ENCODE data around the gene CAAP1. TPM values are rescaled to one million over a fixed set of nuclear protein-coding genes. Genes with fewer than 3 reads are reported as not detected.

CAAP1 gene
- total and polyA plus RNA-seq, 2 of the 13 experiments (the other 11 are each of a cell fraction or from before 2014, with no cell fraction given) = 10.9 to 40.2 TPM

GRCh38 chr9:26888271-26888670, 4.3 kb downstream of the CAAP1 start:
- H3K4me3 ChIP-seq (replicated peaks in 1 of 3; ENCODE audit: insufficient read depth in 1 of 3, low read depth in 2 of 3, low read length in 3 of 3) = no peak overlapping the region
- peaks cover 24% of the 10 kb centered on the region for H3K4me1 ChIP-seq (ENCODE audit: insufficient read depth, low read length)
- in situ Hi-C loops (cut with HindIII; ENCODE audit: extremely low pct_ligation_motif_present, low pct_unique_long_range_greater_than_20kb) (no loop called here), intact Hi-C loops (cut with micrococcal nuclease; ENCODE audit: unreplicated experiment) (no loop called here)
- no peaks in the 10 kb centered on the region; the same call in 1 of the 2 replicates for H3K9me3 ChIP-seq (ENCODE audit: low read length)
- DNase-seq (ENCODE audit: low spot score) (no peak), FAIRE-seq (no peak), ATAC-seq (no peak)
- no peak overlapping the region for H3K9ac ChIP-seq (ENCODE audit: insufficient read depth, low read depth, low read length)
- H3K27me3 ChIP-seq (ENCODE audit: control insufficient read depth in 1 of 2, insufficient read depth in 2 of 2, low read length in 2 of 2) = no peaks in the 10 kb centered on the region; a peak in 1 of 5 replicates
- ChIA-PET CTCF (ENCODE audit: low intra/inter-chr PET ratio, low total read pairs) (no interaction called here), POLR2A (interaction anchor here (0.6 kb wide), 1 partner anchor 9 kb away, joined by 3 read pairs; no protein-coding TSS in a partner anchor)
- H2AFZ ChIP-seq (ENCODE audit: low read length) = no peak overlapping the region
- 0 out of 2 replicates have a peak overlapping the region, but pooled peaks have one; percentile 24 for H3K4me2 ChIP-seq (ENCODE audit: low read depth, low read length)
- WGBS (ENCODE audit: low lambda C conversion rate) = 83% methylated on average over 1 of the region's 1 CpG
- BruUV-seq (replicated peaks) = no TSS peak
- no peak overlapping the region for H3K27ac ChIP-seq (ENCODE audit: extremely low read length, insufficient read depth, low read length)
- H4K20me1 ChIP-seq (ENCODE audit: insufficient read depth, low read length) = peaks cover 5% of the 10 kb centered on the region; the same call in 1 of the 2 replicates
- H3K79me2 ChIP-seq (ENCODE audit: insufficient read depth, low read length) = peaks cover 51% of the 10 kb centered on the region
- H3K36me3 ChIP-seq (replicated peaks in 1 of 2; ENCODE audit: control insufficient read depth in 1 of 2, insufficient read depth in 2 of 2, low read length in 2 of 2) = peaks cover 0 to 19% of the 10 kb centered on the region in 2 experiments; a peak in 2 of 5 replicates
- TF ChIP-seq, protein P1, sequence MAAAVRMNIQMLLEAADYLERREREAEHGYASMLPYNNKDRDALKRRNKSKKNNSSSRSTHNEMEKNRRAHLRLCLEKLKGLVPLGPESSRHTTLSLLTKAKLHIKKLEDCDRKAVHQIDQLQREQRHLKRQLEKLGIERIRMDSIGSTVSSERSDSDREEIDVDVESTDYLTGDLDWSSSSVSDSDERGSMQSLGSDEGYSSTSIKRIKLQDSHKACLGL (CRISPR knock-in tag; IDR thresholded peaks at IDR 0.05) = no peak
- TF ChIP-seq SETDB1 (CRISPR knock-in tag; IDR thresholded peaks at IDR 0.05; ENCODE audit: borderline replicate concordance) (no peak), RARG (CRISPR knock-in tag; IDR thresholded peaks at IDR 0.05; ENCODE audit: low read depth) (no peak), ZNF792 (CRISPR knock-in tag; IDR thresholded peaks at IDR 0.05) (no peak), ZFP91 (CRISPR knock-in tag; IDR thresholded peaks at IDR 0.05; ENCODE audit: borderline replicate concordance) (no peak), ZNF580 (CRISPR knock-in tag; IDR thresholded peaks at IDR 0.05; ENCODE audit: borderline replicate concordance, low read depth) (no peak), ZNF83 (CRISPR knock-in tag; IDR thresholded peaks at IDR 0.05; ENCODE audit: borderline replicate concordance) (no peak), SSRP1 (CRISPR knock-in tag; IDR thresholded peaks at IDR 0.05) (no peak), BRF2 (CRISPR knock-in tag; IDR thresholded peaks at IDR 0.05) (no peak)
- TF ChIP-seq, protein P2, sequence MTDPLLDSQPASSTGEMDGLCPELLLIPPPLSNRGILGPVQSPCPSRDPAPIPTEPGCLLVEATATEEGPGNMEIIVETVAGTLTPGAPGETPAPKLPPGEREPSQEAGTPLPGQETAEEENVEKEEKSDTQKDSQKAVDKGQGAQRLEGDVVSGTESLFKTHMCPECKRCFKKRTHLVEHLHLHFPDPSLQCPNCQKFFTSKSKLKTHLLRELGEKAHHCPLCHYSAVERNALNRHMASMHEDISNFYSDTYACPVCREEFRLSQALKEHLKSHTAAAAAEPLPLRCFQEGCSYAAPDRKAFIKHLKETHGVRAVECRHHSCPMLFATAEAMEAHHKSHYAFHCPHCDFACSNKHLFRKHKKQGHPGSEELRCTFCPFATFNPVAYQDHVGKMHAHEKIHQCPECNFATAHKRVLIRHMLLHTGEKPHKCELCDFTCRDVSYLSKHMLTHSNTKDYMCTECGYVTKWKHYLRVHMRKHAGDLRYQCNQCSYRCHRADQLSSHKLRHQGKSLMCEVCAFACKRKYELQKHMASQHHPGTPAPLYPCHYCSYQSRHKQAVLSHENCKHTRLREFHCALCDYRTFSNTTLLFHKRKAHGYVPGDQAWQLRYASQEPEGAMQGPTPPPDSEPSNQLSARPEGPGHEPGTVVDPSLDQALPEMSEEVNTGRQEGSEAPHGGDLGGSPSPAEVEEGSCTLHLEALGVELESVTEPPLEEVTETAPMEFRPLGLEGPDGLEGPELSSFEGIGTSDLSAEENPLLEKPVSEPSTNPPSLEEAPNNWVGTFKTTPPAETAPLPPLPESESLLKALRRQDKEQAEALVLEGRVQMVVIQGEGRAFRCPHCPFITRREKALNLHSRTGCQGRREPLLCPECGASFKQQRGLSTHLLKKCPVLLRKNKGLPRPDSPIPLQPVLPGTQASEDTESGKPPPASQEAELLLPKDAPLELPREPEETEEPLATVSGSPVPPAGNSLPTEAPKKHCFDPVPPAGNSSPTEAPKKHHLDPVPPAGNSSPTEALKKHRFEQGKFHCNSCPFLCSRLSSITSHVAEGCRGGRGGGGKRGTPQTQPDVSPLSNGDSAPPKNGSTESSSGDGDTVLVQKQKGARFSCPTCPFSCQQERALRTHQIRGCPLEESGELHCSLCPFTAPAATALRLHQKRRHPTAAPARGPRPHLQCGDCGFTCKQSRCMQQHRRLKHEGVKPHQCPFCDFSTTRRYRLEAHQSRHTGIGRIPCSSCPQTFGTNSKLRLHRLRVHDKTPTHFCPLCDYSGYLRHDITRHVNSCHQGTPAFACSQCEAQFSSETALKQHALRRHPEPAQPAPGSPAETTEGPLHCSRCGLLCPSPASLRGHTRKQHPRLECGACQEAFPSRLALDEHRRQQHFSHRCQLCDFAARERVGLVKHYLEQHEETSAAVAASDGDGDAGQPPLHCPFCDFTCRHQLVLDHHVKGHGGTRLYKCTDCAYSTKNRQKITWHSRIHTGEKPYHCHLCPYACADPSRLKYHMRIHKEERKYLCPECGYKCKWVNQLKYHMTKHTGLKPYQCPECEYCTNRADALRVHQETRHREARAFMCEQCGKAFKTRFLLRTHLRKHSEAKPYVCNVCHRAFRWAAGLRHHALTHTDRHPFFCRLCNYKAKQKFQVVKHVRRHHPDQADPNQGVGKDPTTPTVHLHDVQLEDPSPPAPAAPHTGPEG (CRISPR knock-in tag; IDR thresholded peaks at IDR 0.05) = no peak
- TF ChIP-seq, protein P3, sequence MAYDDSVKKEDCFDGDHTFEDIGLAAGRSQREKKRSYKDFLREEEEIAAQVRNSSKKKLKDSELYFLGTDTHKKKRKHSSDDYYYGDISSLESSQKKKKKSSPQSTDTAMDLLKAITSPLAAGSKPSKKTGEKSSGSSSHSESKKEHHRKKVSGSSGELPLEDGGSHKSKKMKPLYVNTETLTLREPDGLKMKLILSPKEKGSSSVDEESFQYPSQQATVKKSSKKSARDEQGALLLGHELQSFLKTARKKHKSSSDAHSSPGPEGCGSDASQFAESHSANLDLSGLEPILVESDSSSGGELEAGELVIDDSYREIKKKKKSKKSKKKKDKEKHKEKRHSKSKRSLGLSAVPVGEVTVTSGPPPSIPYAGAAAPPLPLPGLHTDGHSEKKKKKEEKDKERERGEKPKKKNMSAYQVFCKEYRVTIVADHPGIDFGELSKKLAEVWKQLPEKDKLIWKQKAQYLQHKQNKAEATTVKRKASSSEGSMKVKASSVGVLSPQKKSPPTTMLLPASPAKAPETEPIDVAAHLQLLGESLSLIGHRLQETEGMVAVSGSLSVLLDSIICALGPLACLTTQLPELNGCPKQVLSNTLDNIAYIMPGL (CRISPR knock-in tag; IDR thresholded peaks at IDR 0.05; ENCODE audit: borderline replicate concordance in 1 of 2, low read depth in 1 of 2) = no peak
